Panc1 (cell line): ENCODE results near the gene TIMM50. TPM values are rescaled to one million over a fixed set of nuclear protein-coding genes. Genes with fewer than 3 reads are reported as not detected.

ENCODE experiments used
- ATAC-seq: fragments of 200-7000 bp; cut with Tn5 transposase; 2 replicates; pipeline ENCODE4 v1.9.1; 2020; ENCODE audit warnings: mild to moderate bottlenecking, moderate library complexity
- BruUV-seq: library from RNA; stranded (reverse); fragments of 400-500 nt; replicated peaks from 2 replicates; lab custom pipeline; 2021; lab: Mats Ljungman, UMichigan
- CTCF ChIA-PET: fragments of 300-600 bp; sonication (Branson Sonifier 250); formaldehyde crosslinking; loops from one replicate; lab custom pipeline; 2022; ENCODE audit warnings: antibody characterized with exemption; lab: Charles Lee
- POLR2A ChIA-PET: fragments of 300-600 bp; sonication (Branson Sonifier 250); formaldehyde crosslinking; loops from one replicate; lab custom pipeline; 2022; ENCODE audit warnings: antibody characterized with exemption; lab: Charles Lee
- DNase-seq: peaks from one replicate; pipeline ENCODE4 v3.0.0-alpha.2; 2010; ENCODE audit warnings: low read depth, low spot score
- H3K27ac ChIP-seq: 2 replicates; pipeline ENCODE4 v1.5.1; 2011; ENCODE audit warnings: mild to moderate bottlenecking, low read length, inconsistent platforms
- H3K27me3 ChIP-seq: fragments of 200-500 bp; sonication (Bioruptor generic); 2 replicates; pipeline ENCODE4 v1.6.0; 2014; ENCODE audit warnings: low read length, inconsistent platforms; ENCODE audit not compliant: control insufficient read depth, insufficient read depth
- H3K36me3 ChIP-seq: fragments of 200-500 bp; sonication (Bioruptor generic); 2 replicates; pipeline ENCODE4 v1.5.1; 2014; ENCODE audit warnings: inconsistent platforms, mild to moderate bottlenecking, low read length, moderate library complexity; ENCODE audit not compliant: control insufficient read depth, insufficient read depth
- H3K4me1 ChIP-seq: 2 replicates; pipeline ENCODE4 v1.5.1; 2011; ENCODE audit warnings: inconsistent platforms, mild to moderate bottlenecking, low read length, moderate library complexity; ENCODE audit not compliant: control insufficient read depth, insufficient read depth
- H3K4me3 ChIP-seq, 2 experiments: 2 replicates each; pipeline ENCODE4 v1.5.1; 2011 to 2012; ENCODE audit warnings: low read depth in 2 of 2, low read length in 2 of 2, mild to moderate bottlenecking in 2 of 2, inconsistent platforms in 1 of 2, moderate library complexity in 1 of 2
- H3K9me3 ChIP-seq: fragments of 200-500 bp; sonication (Bioruptor generic); 2 replicates; pipeline ENCODE4 v1.5.1; 2014; ENCODE audit warnings: low read depth, mild to moderate bottlenecking, inconsistent platforms, low read length, moderate library complexity; ENCODE audit not compliant: control insufficient read depth, insufficient read depth
- POLR2AphosphoS5 ChIP-seq: IDR thresholded peaks from 2 replicates; pipeline ENCODE4 v1.6.1; 2012; ENCODE audit warnings: mild to moderate bottlenecking, low read depth, low read length, moderate library complexity
- SIN3A ChIP-seq: IDR thresholded peaks from 2 replicates; pipeline ENCODE4 v1.6.1; 2012; ENCODE audit warnings: low read depth, mild to moderate bottlenecking, low read length, moderate library complexity, borderline replicate concordance; ENCODE audit not compliant: insufficient read depth
- TCF7L2 ChIP-seq: IDR thresholded peaks from 2 replicates; pipeline ENCODE4 v1.6.1; 2011; ENCODE audit warnings: mild to moderate bottlenecking, low read depth, low read length, inconsistent platforms
- in situ Hi-C: cut with HindIII; loops from 2 replicates; pipeline ENCODE4 v1.10.0; 2016; ENCODE audit warnings: low sequenced_read_pairs, low pct_unique_long_range_greater_than_20kb
- intact Hi-C: fragments of 100-400 bp; cut with micrococcal nuclease; formaldehyde crosslinking; loops from one replicate; pipeline ENCODE4 v1.10.0; 2022; ENCODE audit not compliant: unreplicated experiment
- total RNA-seq: library from RNA; stranded (reverse); gene quantifications from one replicate; pipeline ENCODE4 v1.2.1, GENCODE V29; 2021; ENCODE audit not compliant: unreplicated experiment
- TF ChIP-seq, protein P1 (sequence below), 2 experiments: IDR thresholded peaks; 2 replicates each; pipeline ENCODE4 v1.6.1; 2011 to 2012; ENCODE audit warnings: low read depth in 2 of 2, control low read depth in 1 of 2, low read length in 1 of 2, mild to moderate bottlenecking in 1 of 2, moderate library complexity in 1 of 2; ENCODE audit not compliant: insufficient read depth in 1 of 2
- TF ChIP-seq, protein P2 (sequence below): fragments of 450-650 bp; IDR thresholded peaks from 2 replicates; pipeline ENCODE4 v1.5.1; 2017; ENCODE audit warnings: mild to moderate bottlenecking

Gene TIMM50
- total RNA-seq, 1 experiment from 2014 or later, result 1,837 TPM

DNA sequence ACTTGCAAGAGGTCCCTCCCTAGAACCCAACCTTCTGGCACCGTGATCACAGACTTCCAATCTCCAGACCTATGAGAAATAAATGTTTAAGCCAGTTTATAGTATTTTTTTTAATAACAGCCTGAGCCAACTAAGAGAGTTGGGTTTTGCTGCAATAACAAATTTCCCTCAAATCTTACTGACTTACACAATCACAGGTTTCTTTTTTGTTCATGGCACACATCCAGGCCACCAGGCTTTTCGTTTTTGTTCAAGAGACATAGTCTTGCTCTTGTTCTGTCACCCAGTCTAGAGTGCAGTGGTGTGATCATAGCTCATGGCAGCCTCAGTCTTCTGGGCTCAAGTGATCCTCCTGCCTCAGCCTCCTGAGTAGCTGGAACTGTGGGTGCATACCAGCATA is 32.4 kb downstream of the TIMM50 start:
- DNase-seq (no peak), ATAC-seq (no peak)
- Histone ChIP-seq H3K9me3 (no peaks in the 10 kb centered on the region), H3K36me3 (no peaks in the 10 kb centered on the region), H3K4me1 (peaks cover 21% of the 10 kb centered on the region), H3K27ac (no peak overlapping the region), H3K27me3 (peaks cover 23% of the 10 kb centered on the region), H3K4me3 (no peak overlapping the region)
- BruUV-seq, result no TSS peak
- intact Hi-C loops, result no loop called here
- CTCF ChIA-PET, result interaction anchor here (0.6 to 5.9 kb wide), 14 partner anchors 10 to 255 kb away, joined by 3 to 49 read pairs (median 6); partner anchors contain the start of genes DLL3, EID2B and RPS16
- no peak for TF ChIP-seq SIN3A
- TF ChIP-seq, protein P1, sequence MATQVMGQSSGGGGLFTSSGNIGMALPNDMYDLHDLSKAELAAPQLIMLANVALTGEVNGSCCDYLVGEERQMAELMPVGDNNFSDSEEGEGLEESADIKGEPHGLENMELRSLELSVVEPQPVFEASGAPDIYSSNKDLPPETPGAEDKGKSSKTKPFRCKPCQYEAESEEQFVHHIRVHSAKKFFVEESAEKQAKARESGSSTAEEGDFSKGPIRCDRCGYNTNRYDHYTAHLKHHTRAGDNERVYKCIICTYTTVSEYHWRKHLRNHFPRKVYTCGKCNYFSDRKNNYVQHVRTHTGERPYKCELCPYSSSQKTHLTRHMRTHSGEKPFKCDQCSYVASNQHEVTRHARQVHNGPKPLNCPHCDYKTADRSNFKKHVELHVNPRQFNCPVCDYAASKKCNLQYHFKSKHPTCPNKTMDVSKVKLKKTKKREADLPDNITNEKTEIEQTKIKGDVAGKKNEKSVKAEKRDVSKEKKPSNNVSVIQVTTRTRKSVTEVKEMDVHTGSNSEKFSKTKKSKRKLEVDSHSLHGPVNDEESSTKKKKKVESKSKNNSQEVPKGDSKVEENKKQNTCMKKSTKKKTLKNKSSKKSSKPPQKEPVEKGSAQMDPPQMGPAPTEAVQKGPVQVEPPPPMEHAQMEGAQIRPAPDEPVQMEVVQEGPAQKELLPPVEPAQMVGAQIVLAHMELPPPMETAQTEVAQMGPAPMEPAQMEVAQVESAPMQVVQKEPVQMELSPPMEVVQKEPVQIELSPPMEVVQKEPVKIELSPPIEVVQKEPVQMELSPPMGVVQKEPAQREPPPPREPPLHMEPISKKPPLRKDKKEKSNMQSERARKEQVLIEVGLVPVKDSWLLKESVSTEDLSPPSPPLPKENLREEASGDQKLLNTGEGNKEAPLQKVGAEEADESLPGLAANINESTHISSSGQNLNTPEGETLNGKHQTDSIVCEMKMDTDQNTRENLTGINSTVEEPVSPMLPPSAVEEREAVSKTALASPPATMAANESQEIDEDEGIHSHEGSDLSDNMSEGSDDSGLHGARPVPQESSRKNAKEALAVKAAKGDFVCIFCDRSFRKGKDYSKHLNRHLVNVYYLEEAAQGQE (IDR thresholded peaks at IDR 0.05; ENCODE audit: insufficient read depth in 1 of 2, low read depth in 2 of 2, low read length in 1 of 2), result no peak
- no peak for TF ChIP-seq POLR2AphosphoS5
- TF ChIP-seq TCF7L2, result no peak
- TF ChIP-seq, protein P2, sequence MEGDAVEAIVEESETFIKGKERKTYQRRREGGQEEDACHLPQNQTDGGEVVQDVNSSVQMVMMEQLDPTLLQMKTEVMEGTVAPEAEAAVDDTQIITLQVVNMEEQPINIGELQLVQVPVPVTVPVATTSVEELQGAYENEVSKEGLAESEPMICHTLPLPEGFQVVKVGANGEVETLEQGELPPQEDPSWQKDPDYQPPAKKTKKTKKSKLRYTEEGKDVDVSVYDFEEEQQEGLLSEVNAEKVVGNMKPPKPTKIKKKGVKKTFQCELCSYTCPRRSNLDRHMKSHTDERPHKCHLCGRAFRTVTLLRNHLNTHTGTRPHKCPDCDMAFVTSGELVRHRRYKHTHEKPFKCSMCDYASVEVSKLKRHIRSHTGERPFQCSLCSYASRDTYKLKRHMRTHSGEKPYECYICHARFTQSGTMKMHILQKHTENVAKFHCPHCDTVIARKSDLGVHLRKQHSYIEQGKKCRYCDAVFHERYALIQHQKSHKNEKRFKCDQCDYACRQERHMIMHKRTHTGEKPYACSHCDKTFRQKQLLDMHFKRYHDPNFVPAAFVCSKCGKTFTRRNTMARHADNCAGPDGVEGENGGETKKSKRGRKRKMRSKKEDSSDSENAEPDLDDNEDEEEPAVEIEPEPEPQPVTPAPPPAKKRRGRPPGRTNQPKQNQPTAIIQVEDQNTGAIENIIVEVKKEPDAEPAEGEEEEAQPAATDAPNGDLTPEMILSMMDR, result no peak
- in situ Hi-C loops, result no loop called here
- POLR2A ChIA-PET, result interaction anchor here (0.5 to 6.2 kb wide), 17 partner anchors 11 to 457 kb away, joined by 3 to 63 read pairs (median 5); partner anchors contain the start of genes DLL3, EID2B and RPS16

DNA sequence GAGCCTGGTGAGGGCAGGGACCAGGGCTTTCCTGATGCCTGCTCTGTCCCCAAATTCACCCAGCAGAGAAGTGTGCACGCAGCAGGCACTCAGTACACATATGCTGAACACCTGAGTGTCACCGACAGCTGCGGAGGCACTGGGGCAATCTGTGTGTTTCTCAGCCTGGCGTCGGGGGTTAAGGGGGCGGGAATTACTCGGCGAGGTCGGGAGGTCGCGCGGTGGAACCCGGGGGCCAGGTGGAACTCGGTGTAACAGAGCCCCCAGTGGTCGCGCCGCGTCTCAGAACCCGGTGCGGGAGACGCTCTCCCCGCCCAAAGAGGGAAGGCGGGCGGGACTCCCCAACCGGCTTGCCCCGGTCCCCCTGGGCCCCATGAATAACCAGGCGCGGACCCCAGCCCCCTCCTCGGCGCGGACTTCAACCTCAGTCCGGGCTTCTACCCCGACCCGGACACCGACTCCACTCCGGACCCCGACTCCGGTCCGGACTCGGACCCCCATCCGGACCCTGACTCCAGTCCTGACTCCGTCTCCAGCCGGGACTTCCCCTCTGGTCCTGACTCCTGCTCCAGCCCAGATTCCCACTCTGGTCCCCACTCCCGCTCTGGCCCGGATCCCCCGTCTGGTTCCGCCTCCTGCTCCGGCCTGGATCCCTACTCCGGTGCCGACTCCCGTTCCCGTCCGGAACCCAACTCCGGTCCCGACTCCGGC is 34.4 kb downstream of the TIMM50 start, which contains the start of gene SELENOV:
Gene SELENOV (plus strand): TSS at position 300 of the 711 bp plus-strand sequence. CDS start 74 bp downstream, at position 374.
- Histone ChIP-seq H3K9me3 (no peaks in the 10 kb centered on the region), H3K4me1 (peaks cover 26% of the 10 kb centered on the region), H3K36me3 (no peaks in the 10 kb centered on the region), H3K27me3 (peaks cover 23% of the 10 kb centered on the region), H3K27ac (peak within 1 kb of the TSS; percentile 5), H3K4me3 (peak within 1 kb of the TSS; percentile 30 to 55)
- ChIA-PET POLR2A (interaction anchor here (0.5 to 6.2 kb wide), 15 partner anchors 13 to 318 kb away, joined by 3 to 63 read pairs (median 6); partner anchors contain the start of genes DLL3, EID2B, RPS16 and SUPT5H), CTCF (interaction anchor here (0.6 to 5.9 kb wide), 19 partner anchors 8 to 278 kb away, joined by 3 to 49 read pairs (median 6); partner anchors contain the start of genes DLL3 and EID2B)
- ATAC-seq (peak; percentile 56), DNase-seq (no peak)
- BruUV-seq, result no TSS peak
- in situ Hi-C loops (no loop called here), intact Hi-C loops (no loop called here)
- TF ChIP-seq SIN3A (no peak), POLR2AphosphoS5 (no peak)
